WTC11 (cell line): ENCODE measurements around the gene INPP5F. TPM values are rescaled to one million over a fixed set of nuclear protein-coding genes. Genes with fewer than 3 reads are reported as not detected.

ENCODE experiments used
- ATAC-seq: fragments of 200-7000 bp; cut with Tn5 transposase; 2 replicates; pipeline ENCODE4 v1.10.0; 2021; ENCODE audit warnings: mild to moderate bottlenecking, moderate library complexity
- CTCF ChIA-PET: fragments of 300-600 bp; sonication (Branson Sonifier 250); formaldehyde crosslinking; loops from one replicate; lab custom pipeline; 2021; ENCODE audit warnings: antibody characterized with exemption; lab: Charles Lee
- POLR2A ChIA-PET: fragments of 350-600 bp; sonication (Branson Sonifier 250); formaldehyde crosslinking; loops from one replicate; lab custom pipeline; 2021; ENCODE audit warnings: antibody characterized with exemption; lab: Charles Lee
- DNase-seq: peaks from one replicate; pipeline ENCODE4 v3.0.0; 2021; ENCODE audit warnings: low spot score
- H3K27ac Mint-ChIP-seq: 2 replicates; pipeline ENCODE4 v1.8.0; 2021; ENCODE audit warnings: mixed read lengths
- H3K27me3 Mint-ChIP-seq: 2 replicates; pipeline ENCODE4 v1.8.0; 2021; ENCODE audit warnings: low read depth, mild to moderate bottlenecking, moderate library complexity, mixed read lengths
- H3K36me3 Mint-ChIP-seq: 2 replicates; pipeline ENCODE4 v1.8.0; 2021; ENCODE audit warnings: mixed read lengths
- H3K4me1 Mint-ChIP-seq: 2 replicates; pipeline ENCODE4 v1.8.0; 2022; ENCODE audit warnings: mixed read lengths
- H3K4me3 Mint-ChIP-seq: 2 replicates; pipeline ENCODE4 v1.8.0; 2021; ENCODE audit warnings: mild to moderate bottlenecking, moderate library complexity, mixed read lengths
- H3K9me3 Mint-ChIP-seq: 2 replicates; pipeline ENCODE4 v1.8.0; 2021; ENCODE audit warnings: mixed read lengths
- ELF4 ChIP-seq: sonication (generic); formaldehyde crosslinking; IDR thresholded peaks from 2 replicates; pipeline ENCODE4 v1.8.1; 2022; ENCODE audit warnings: low read depth, mild to moderate bottlenecking, moderate library complexity, missing genetic modification reagents
- ERG ChIP-seq: fragments of 250-450 bp; sonication (Bioruptor Pico); IDR thresholded peaks from 2 replicates; pipeline ENCODE4 v1.8.0; 2021; ENCODE audit warnings: mild to moderate bottlenecking
- FOXJ3 ChIP-seq: sonication (generic); formaldehyde crosslinking; IDR thresholded peaks from 2 replicates; pipeline ENCODE4 v1.9.0; 2021; ENCODE audit warnings: missing genetic modification reagents, mild to moderate bottlenecking, borderline replicate concordance
- IRF2 ChIP-seq: sonication (generic); formaldehyde crosslinking; IDR thresholded peaks from 2 replicates; pipeline ENCODE4 v1.8.0; 2022; ENCODE audit warnings: low read depth, missing genetic modification reagents, borderline replicate concordance
- SMAD4 ChIP-seq: sonication (generic); formaldehyde crosslinking; IDR thresholded peaks from 2 replicates; pipeline ENCODE4 v1.8.0; 2022; ENCODE audit warnings: mild to moderate bottlenecking, missing genetic modification reagents
- SP1 ChIP-seq: sonication (generic); formaldehyde crosslinking; conservative IDR thresholded peaks from 2 replicates; pipeline ENCODE4 v1.8.1; 2022; ENCODE audit warnings: missing genetic modification reagents
- ZNF121 ChIP-seq: sonication (generic); formaldehyde crosslinking; IDR thresholded peaks from 2 replicates; pipeline ENCODE4 v1.8.0; 2023; ENCODE audit warnings: missing genetic modification reagents
- ZNF138 ChIP-seq: sonication (generic); formaldehyde crosslinking; conservative IDR thresholded peaks from 2 replicates; pipeline ENCODE4 v1.8.1; 2022; ENCODE audit warnings: mild to moderate bottlenecking, moderate library complexity, missing genetic modification reagents
- ZNF671 ChIP-seq: fragments of 250-450 bp; sonication (Bioruptor Pico); IDR thresholded peaks from 2 replicates; pipeline ENCODE4 v1.8.0; 2021; ENCODE audit warnings: mild to moderate bottlenecking
- total RNA-seq: library from RNA; stranded (reverse); gene quantifications from 3 replicates; pipeline ENCODE4 v1.2.3, GENCODE V29; 2021
- TF ChIP-seq, protein P1 (sequence below): sonication (generic); formaldehyde crosslinking; IDR thresholded peaks from 2 replicates; pipeline ENCODE4 v1.8.1; 2022; ENCODE audit warnings: mild to moderate bottlenecking, missing genetic modification reagents, moderate library complexity, borderline replicate concordance
- TF ChIP-seq, protein P2 (sequence below): sonication (generic); formaldehyde crosslinking; IDR thresholded peaks from 2 replicates; pipeline ENCODE4 v1.8.0; 2022; ENCODE audit warnings: missing genetic modification reagents
- TF ChIP-seq, protein P3 (sequence below): sonication (generic); formaldehyde crosslinking; IDR thresholded peaks from 2 replicates; pipeline ENCODE4 v1.8.1; 2022; ENCODE audit warnings: low read depth, missing genetic modification reagents, borderline replicate concordance
- TF ChIP-seq, protein P4 (sequence below): sonication (generic); formaldehyde crosslinking; IDR thresholded peaks from 2 replicates; pipeline ENCODE4 v1.8.1; 2023; ENCODE audit warnings: mild to moderate bottlenecking, missing genetic modification reagents

INPP5F gene
- total RNA-seq, 1 experiment from 2014 or later: 83.3 TPM

- no peak for TF ChIP-seq ERG
- TF ChIP-seq, protein P1, sequence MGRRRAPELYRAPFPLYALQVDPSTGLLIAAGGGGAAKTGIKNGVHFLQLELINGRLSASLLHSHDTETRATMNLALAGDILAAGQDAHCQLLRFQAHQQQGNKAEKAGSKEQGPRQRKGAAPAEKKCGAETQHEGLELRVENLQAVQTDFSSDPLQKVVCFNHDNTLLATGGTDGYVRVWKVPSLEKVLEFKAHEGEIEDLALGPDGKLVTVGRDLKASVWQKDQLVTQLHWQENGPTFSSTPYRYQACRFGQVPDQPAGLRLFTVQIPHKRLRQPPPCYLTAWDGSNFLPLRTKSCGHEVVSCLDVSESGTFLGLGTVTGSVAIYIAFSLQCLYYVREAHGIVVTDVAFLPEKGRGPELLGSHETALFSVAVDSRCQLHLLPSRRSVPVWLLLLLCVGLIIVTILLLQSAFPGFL: no peak
- TF ChIP-seq, all 79 proteins: peak for 0
Measured at GRCh38 chr10:119735451-119735850, 9.6 kb downstream of the INPP5F start (continued).

- Mint-ChIP-seq H3K9me3 (no peaks in the 10 kb centered on the region), H3K4me3 (no peak overlapping the region), H3K27ac (no peak overlapping the region), H3K27me3 (no peaks in the 10 kb centered on the region), H3K4me1 (peaks cover 56% of the 10 kb centered on the region), H3K36me3 (no peaks in the 10 kb centered on the region)
- no peak for DNase-seq
- ChIA-PET CTCF (interaction anchor here (2.0 kb wide), 1 partner anchor 10 kb away, joined by 6 read pairs; the partner anchor contains the start of gene INPP5F), POLR2A (interaction anchor here (0.7 kb wide), 1 partner anchor 62 kb away, joined by 3 read pairs; no protein-coding TSS in a partner anchor)
- no peak for TF ChIP-seq FOXJ3 (CRISPR knock-in tag)
- TF ChIP-seq, protein P2, sequence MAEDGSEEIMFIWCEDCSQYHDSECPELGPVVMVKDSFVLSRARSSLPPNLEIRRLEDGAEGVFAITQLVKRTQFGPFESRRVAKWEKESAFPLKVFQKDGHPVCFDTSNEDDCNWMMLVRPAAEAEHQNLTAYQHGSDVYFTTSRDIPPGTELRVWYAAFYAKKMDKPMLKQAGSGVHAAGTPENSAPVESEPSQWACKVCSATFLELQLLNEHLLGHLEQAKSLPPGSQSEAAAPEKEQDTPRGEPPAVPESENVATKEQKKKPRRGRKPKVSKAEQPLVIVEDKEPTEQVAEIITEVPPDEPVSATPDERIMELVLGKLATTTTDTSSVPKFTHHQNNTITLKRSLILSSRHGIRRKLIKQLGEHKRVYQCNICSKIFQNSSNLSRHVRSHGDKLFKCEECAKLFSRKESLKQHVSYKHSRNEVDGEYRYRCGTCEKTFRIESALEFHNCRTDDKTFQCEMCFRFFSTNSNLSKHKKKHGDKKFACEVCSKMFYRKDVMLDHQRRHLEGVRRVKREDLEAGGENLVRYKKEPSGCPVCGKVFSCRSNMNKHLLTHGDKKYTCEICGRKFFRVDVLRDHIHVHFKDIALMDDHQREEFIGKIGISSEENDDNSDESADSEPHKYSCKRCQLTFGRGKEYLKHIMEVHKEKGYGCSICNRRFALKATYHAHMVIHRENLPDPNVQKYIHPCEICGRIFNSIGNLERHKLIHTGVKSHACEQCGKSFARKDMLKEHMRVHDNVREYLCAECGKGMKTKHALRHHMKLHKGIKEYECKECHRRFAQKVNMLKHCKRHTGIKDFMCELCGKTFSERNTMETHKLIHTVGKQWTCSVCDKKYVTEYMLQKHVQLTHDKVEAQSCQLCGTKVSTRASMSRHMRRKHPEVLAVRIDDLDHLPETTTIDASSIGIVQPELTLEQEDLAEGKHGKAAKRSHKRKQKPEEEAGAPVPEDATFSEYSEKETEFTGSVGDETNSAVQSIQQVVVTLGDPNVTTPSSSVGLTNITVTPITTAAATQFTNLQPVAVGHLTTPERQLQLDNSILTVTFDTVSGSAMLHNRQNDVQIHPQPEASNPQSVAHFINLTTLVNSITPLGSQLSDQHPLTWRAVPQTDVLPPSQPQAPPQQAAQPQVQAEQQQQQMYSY (CRISPR knock-in tag): no peak
- TF ChIP-seq, protein P3, sequence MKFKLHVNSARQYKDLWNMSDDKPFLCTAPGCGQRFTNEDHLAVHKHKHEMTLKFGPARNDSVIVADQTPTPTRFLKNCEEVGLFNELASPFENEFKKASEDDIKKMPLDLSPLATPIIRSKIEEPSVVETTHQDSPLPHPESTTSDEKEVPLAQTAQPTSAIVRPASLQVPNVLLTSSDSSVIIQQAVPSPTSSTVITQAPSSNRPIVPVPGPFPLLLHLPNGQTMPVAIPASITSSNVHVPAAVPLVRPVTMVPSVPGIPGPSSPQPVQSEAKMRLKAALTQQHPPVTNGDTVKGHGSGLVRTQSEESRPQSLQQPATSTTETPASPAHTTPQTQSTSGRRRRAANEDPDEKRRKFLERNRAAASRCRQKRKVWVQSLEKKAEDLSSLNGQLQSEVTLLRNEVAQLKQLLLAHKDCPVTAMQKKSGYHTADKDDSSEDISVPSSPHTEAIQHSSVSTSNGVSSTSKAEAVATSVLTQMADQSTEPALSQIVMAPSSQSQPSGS (CRISPR knock-in tag): no peak
- TF ChIP-seq IRF2 (CRISPR knock-in tag): no peak
- TF ChIP-seq, protein P4, sequence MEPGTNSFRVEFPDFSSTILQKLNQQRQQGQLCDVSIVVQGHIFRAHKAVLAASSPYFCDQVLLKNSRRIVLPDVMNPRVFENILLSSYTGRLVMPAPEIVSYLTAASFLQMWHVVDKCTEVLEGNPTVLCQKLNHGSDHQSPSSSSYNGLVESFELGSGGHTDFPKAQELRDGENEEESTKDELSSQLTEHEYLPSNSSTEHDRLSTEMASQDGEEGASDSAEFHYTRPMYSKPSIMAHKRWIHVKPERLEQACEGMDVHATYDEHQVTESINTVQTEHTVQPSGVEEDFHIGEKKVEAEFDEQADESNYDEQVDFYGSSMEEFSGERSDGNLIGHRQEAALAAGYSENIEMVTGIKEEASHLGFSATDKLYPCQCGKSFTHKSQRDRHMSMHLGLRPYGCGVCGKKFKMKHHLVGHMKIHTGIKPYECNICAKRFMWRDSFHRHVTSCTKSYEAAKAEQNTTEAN (CRISPR knock-in tag): no peak
- no peak for TF ChIP-seq SP1 (CRISPR knock-in tag)
- peak; percentile 75; the same call in 1 of the 2 replicates for TF ChIP-seq ZNF121 (CRISPR knock-in tag)
- no peak for ATAC-seq
Measured at GRCh38 chr10:119736220-119736619, 10.4 kb downstream of the INPP5F start.

DNA sequence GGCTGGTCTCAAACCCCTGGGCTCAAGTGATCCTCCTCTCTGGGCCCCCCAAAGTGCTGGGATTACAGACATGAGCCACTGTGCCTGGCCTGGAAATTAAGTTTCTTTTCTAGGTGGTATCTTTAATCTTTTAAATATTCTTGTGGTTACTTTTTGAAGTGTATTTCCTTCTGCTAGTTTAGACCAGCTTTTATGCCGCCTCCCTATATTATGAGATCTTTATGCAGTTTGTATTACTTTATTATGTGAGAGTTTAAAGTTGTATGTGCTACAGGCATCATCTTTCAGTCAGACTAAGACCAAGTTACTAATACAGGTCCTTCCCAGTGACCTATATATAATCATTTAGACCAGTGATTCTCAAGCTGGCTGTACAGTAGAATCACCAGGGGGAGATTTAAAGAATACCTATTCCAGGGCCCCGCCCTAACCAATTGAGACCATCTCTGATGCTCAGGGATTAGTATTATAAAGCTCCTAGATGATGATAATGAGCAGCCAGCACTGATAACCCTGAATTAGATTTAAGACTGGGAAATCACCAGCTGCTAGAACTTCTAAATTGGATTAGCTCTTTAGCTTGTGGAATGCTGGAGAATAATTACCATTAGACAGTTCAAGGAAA lies 11.3 kb downstream of the INPP5F start:
- no peak for DNase-seq
- Mint-ChIP-seq H3K36me3 (no peaks in the 10 kb centered on the region), H3K4me3 (no peak overlapping the region), H3K9me3 (no peaks in the 10 kb centered on the region), H3K27me3 (no peaks in the 10 kb centered on the region), H3K27ac (peak overlapping the region; percentile 54; the same call in 1 of the 2 replicates), H3K4me1 (peaks cover 56% of the 10 kb centered on the region)
- ATAC-seq: no peak
- POLR2A ChIA-PET: interaction anchor here (1.0 to 1.5 kb wide), 3 partner anchors 11 to 50 kb away, joined by 3 to 8 read pairs (median 4); partner anchors contain the start of gene INPP5F
- CTCF ChIA-PET: interaction anchor here (1.6 to 2.0 kb wide), 2 partner anchors 11 to 13 kb away, joined by 6 to 9 read pairs; partner anchors contain the start of gene INPP5F
- TF ChIP-seq SP1 (CRISPR knock-in tag) (no peak), ELF4 (no peak), SMAD4 (no peak), ZNF138 (CRISPR knock-in tag) (no peak), ZNF671 (no peak)
